ENCODE measurements around the gene PLB1. TPM values are rescaled to one million over a fixed set of nuclear protein-coding genes. Genes with fewer than 3 reads are reported as not detected.

PLB1 gene
- total RNA-seq, 2 donors from 2014 or later = 0.39 to 0.89 TPM

DNA sequence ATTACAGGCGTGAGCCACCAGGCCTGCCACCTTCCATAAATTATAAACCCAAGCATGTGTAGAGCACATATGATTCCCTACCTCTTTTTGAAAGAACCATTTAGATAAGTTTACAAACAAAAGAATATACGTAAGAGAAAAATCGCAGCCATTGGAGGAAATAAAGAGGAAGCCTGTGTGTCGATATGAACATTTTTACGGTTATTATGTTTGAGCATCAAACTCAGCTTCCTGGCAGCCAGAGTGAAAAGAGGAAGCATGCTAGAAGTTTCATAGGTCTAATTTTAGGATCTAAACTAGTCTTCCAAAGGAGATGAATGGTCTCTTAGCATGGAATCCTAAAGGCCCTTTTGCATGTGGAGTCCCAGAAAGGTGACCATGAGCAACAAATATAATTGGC, 104.3 kb downstream of the PLB1 start:
- no peak for ATAC-seq
- no peak for DNase-seq (ENCODE audit: low spot score in 2 of 2)
- Mint-ChIP-seq H3K27ac (no peak overlapping the region), H3K36me3 (no peaks in the 10 kb centered on the region), H3K9me3 (no peaks in the 10 kb centered on the region)

DNA sequence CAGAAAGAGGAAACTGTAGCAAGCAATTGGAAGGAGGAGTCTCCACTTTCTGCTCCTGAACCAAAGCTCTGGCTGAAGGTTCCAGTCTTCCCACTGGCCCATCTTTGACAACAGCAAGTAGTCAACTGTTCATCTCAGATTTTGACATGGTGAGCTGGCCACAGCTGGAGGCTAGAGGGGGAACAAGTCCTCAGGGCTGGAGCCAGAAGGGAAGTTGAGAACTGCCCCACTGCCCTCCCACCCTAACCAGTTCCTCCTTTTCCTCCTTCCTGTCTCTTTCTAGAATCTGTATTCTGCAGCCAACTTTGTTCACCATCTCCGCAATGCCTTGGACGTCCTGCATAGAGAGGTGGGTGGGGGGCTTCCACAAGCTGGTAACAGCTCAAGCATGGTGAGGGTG, 105.8 kb downstream of the PLB1 start:
- no peaks in the 10 kb centered on the region for H3K9me3 Mint-ChIP-seq

DNA sequence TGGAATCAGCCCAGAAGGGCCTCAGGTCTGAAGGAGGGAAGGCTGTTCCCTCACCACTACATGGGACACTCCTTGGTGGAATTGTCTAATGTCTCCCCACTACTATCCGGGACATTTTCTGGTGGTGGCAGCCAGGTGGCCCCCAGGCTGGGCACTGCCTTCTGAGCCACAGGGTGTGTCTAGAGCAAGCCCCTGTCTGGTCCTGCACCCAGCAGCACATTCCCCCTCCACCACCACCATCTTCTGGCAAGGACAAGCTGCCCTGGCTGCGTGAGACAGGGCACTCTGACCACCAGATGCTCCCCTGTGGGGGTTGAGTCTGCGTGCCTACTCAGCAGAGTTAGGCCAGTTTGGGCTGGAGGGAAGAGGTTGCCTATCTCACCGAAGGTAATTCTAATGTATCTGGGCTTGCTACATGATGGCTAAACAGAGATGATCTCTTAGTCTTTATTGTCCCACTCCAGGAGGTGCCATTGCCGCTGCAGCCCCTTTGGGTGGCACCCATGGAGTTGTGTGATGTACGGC, 106.3 kb downstream of the PLB1 start:
- DNase-seq (ENCODE audit: low spot score in 2 of 2) (no peak), ATAC-seq (no peak)
- H3K27ac Mint-ChIP-seq = no peak overlapping the region
- H3K9me3 Mint-ChIP-seq = no peaks in the 10 kb centered on the region
- H3K36me3 Mint-ChIP-seq = no peaks in the 10 kb centered on the region

More for the DNA sequence above, 105.8 kb downstream of the PLB1 start:
- Mint-ChIP-seq H3K36me3 (no peaks in the 10 kb centered on the region), H3K27ac (no peak overlapping the region)
- no peak for DNase-seq (ENCODE audit: low spot score in 2 of 2)
- ATAC-seq = no peak

DNA sequence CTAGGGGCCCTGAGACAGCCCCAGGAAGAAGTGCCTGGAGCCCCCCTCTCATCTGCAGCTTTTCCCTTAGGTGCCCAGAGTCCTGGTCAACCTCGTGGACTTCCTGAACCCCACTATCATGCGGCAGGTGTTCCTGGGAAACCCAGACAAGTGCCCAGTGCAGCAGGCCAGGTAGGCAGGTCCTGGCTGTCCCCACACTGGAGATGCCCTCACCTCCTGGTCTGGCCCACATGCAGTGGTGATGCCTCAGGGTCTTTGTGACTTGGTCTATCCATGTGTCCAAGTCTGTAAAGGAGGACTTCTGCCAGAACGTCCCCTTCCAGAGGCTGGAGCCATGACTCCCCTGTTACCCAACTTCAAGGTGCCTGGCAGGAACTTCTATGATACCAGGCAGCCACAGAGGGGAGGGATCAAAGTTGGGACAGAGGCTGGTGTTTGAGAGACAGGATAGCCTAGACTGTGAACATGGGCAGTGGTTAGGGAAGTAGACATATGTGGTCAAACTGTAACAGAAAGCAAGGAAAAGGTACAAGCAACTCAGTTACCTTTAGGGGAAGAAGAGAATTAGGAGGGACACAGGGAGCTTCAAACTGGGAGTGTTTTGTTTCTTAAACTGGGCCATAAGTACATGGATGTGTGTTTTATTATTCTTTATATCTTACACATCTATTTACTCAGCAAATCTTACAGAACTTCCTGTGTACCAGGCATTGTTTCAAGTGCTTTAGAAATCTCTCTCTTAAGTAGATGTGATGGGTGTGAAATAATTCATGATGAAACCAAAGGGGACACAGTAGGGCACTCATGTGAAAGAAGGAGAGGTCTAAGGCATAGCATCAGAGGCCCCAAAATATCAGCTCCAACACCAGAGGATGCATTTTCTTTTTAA, 107.1 kb downstream of the PLB1 start:
- H3K9me3 Mint-ChIP-seq = no peaks in the 10 kb centered on the region
- H3K27ac Mint-ChIP-seq = no peak overlapping the region
- no peak for DNase-seq (ENCODE audit: low spot score in 2 of 2)
- ATAC-seq = no peak
- no peaks in the 10 kb centered on the region for H3K36me3 Mint-ChIP-seq

DNA sequence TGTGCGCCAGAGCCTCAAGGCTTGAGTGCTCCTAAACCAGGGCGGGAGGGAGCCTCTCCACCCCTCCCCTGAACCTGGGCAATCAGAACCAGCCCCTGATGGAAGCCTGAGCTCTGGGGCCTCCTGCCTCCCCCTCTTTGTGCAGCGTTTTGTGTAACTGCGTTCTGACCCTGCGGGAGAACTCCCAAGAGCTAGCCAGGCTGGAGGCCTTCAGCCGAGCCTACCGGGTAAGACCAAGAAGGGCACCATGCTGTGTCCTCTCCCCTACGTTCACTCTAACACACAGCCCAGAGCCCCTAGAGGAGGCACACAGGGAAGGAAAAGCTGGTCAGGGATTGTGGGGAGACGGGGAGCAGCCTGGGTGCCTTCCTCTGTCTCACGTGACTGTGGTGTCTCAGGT, 108.0 kb downstream of the PLB1 start:
- Mint-ChIP-seq H3K36me3 (no peaks in the 10 kb centered on the region), H3K9me3 (no peaks in the 10 kb centered on the region), H3K27ac (no peak overlapping the region)
- DNase-seq (ENCODE audit: low spot score in 2 of 2) (no peak), ATAC-seq (no peak)

DNA sequence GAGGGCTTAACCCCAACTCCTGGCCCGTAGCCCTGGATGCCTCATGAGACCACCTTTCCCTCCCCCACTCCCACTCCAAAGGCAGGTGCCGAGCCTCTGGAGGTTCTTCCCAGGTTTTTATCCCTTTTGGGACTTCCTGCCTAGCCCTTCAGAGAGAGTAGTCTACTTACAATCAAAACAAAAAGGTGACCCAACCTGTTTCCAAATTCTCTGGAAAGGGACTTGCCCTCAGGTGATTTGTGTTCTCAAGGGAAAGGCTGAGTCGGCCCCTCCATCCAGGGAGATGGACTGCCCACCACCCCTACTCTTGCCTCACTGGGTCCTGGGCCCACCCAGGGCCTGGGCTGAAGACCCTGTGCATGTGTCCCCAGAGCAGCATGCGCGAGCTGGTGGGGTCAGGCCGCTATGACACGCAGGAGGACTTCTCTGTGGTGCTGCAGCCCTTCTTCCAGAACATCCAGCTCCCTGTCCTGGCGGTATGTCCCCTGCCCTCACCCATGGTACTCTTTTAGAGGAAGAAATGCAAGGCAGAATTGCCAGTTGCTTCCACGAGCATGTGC, 108.5 kb downstream of the PLB1 start:
- H3K27ac Mint-ChIP-seq = no peak overlapping the region
- DNase-seq (ENCODE audit: low spot score in 2 of 2) = no peak
- no peaks in the 10 kb centered on the region for H3K9me3 Mint-ChIP-seq
- ATAC-seq = no peak
- H3K36me3 Mint-ChIP-seq = no peaks in the 10 kb centered on the region

DNA sequence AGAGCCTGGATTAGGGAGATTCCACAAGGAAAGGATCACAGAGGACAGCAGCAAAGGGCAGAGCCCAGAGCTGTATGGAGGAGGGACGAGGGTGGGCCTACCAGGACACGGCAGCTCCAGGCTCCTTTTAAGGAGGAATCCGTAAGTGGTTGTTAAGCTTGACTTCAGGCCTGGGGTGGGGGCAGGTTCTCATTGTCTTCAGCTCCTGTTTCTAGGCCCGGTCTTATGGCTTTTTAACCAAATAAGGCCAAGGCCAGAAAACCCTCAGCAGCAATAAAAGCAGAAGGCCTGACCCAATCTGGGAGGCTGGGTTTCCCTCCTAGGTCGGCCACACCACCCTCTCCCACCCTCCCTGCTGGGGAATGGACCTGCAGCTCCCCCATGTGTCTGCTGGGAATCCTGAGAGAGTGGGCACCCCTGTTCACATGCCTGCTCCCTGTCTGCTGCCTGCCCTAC, 111.2 kb downstream of the PLB1 start:
- Mint-ChIP-seq H3K36me3 (no peaks in the 10 kb centered on the region), H3K27ac (peak overlapping the region in 1 of 2 donors; percentile 84), H3K9me3 (peaks cover 0 to 4% of the 10 kb centered on the region in 2 donors)
- ATAC-seq = no peak
- no peak for DNase-seq (ENCODE audit: low spot score in 2 of 2)

DNA sequence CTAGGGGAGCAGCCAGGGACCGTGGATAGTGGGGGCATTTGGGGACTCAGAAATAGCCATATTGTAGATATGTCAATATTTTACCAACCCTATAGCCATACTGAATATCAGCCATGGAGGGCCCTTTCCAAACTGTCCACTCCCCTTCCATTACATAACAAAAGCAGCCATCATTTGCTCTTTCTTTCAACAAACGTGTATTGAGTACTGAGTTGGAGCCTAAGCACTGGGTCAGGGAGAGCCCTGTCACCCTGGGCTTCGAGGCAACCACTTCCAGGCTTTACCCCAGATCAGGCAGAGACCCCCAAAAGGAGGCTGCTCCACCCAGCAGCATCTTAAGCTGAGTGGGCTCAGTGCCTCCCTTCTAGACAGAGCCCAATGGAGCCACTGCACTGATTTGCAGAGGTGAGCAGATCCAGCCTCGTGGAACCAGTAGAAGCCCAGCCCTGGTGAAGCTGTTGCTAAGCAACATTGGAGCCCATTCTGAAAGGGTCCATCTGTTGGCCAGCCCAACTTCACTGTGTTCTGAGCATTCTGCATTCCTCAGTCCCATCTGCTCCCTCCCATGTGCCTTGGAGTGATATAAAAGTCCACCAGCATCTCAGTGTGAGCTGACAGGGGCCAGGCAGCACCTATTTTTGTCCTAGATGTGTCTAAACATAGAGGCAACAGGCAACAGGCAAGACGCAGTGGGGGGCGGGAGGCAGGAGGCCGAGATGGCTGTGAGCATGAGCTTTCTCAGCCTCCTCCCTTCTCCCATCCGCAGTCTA, 112.1 kb downstream of the PLB1 start:
- DNase-seq (ENCODE audit: low spot score in 2 of 2) = no peak
- Mint-ChIP-seq H3K9me3 (peaks cover 0 to 4% of the 10 kb centered on the region in 2 donors), H3K27ac (no peak overlapping the region), H3K36me3 (no peaks in the 10 kb centered on the region)
- ATAC-seq = no peak

DNA sequence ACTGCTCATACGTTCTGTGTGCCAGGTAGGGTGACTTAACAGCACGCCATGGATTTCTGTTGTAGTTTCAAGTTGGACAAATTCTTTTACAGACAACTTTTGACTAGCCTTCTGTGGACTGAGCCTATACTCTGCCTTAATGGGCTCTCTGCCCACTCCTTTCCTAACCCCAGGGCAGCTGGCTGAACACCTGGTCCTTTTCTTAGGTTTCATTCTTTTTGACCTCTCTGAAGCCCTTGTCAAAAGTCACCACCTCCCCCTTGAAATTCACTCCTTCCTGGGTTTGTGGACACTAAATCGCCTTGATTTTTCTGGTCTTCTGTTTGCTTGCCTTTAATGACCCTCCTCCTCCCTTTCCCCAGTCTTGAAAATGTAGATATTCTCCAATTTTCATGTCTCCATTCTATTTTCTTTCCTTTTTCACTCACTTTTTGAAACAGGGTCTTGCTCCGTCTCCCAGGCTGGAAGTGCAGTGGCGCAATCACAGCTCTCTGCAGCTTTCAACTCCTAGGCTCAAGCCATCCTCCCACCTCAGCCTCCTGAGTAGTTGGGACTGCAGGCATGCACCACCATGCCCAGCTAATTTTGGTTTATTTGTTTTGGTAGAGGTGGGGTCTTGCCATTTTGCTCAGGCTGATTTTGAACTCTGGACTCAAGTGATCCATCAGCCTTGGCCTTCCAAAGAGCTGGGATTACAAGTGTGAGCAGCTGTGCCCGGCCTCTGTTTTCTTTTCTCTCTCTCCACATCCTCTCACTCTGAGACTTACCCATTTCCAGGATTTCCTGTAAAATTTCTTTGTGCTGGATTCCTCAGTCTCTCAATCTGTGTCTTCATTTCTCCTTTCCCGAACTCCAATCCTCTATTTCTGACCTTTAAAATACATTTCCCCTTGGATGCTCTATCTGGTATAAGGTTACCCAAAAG, 112.9 kb downstream of the PLB1 start:
- peak overlapping the region in 1 of 2 donors; percentile 38 for H3K27ac Mint-ChIP-seq

DNA sequence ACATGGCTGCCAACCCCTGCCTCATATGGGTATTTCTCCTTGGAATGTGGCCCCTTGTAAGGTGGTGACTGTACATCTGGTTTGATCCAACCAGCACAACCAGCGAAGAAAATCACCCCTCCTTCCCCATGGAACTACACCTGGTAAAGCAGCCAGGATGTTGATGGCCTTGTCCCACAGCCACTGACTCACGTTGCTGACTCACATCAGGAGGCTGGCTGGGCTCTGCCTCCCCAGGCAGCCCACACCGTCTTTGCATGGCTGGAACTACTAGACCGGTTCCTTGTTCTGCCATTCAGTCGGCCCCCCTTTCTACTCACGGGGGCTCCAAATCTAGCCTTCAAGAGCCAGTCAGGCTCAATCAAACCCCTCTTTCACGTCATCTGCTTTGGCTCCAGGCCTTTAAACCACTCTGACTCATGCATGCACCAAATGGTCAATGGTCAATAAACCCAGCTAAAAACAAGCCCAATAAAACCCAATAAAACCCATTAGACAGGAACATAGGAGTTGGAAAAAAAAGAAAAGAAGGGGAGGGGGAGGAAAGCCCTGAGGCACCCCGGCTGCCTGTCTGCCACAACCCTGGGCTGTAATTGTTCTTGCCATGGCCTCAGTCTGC, 114.8 kb downstream of the PLB1 start:
- peaks cover 0 to 4% of the 10 kb centered on the region in 2 donors for H3K9me3 Mint-ChIP-seq
- ATAC-seq (peak; percentile 60 to 82), DNase-seq (ENCODE audit: low spot score in 2 of 2) (no peak)
- peak overlapping the region in 1 of 2 donors; percentile 59 for H3K27ac Mint-ChIP-seq
- H3K36me3 Mint-ChIP-seq = no peaks in the 10 kb centered on the region

More for the DNA sequence above, 112.9 kb downstream of the PLB1 start:
- no peak for DNase-seq (ENCODE audit: low spot score in 2 of 2)
- H3K36me3 Mint-ChIP-seq = no peaks in the 10 kb centered on the region
- ATAC-seq = no peak
- peaks cover 0 to 4% of the 10 kb centered on the region in 2 donors for H3K9me3 Mint-ChIP-seq

DNA sequence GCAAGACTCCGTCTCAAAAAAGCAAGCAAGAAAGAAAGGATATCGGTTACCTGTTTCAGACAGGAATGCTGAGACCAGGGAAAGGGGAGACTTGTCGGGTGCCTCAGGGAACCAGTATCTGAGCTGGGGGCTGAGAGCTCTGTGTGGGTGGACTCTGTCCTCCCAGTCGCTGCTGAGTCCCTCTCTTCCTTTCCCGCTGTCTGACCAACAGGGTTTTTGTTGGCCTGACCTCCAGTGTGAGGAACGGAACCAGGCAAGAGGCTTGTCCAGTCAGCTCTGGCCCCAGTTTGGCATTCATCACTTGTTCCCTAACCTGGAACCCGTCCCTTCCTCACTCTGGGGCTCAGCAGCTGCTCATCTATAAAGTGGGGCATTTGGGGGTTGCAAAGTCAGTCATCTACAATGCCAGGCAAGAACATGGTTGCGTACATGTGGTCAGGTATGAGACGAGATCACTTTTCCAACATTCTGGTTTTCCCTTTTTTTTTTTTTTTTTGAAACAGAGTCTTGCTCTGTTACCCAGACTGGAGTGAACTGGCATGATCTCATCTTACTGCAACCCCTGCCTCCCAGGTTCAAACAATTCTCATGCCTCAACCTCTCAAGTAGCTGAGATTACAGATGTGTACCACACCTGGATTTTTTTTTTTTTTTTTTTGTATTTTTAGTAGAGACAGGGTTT, 116.4 kb downstream of the PLB1 start:
- Mint-ChIP-seq H3K36me3 (no peaks in the 10 kb centered on the region), H3K9me3 (peaks cover 0 to 4% of the 10 kb centered on the region in 2 donors), H3K27ac (no peak overlapping the region)
- ATAC-seq = no peak
- no peak for DNase-seq (ENCODE audit: low spot score in 2 of 2)

DNA sequence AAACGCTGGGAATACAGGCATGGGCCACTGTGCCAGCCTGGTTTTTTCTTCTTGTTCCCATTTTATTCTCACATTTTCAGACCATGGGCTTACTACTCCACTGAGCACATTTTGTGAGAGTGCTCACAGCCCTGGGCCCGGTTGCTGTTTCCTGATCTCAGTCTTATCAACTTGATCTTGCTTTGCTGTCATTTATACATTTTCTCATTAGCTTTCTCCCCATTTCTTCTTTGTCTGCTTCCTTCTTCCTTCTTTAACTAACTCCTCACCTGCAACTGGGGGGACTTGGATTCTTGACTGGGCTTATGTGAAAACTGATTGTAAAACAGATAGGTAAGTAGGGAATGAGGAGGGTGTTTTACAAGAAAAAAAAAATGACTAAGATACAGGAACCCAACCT, 117.3 kb downstream of the PLB1 start:
- ATAC-seq = no peak

DNA sequence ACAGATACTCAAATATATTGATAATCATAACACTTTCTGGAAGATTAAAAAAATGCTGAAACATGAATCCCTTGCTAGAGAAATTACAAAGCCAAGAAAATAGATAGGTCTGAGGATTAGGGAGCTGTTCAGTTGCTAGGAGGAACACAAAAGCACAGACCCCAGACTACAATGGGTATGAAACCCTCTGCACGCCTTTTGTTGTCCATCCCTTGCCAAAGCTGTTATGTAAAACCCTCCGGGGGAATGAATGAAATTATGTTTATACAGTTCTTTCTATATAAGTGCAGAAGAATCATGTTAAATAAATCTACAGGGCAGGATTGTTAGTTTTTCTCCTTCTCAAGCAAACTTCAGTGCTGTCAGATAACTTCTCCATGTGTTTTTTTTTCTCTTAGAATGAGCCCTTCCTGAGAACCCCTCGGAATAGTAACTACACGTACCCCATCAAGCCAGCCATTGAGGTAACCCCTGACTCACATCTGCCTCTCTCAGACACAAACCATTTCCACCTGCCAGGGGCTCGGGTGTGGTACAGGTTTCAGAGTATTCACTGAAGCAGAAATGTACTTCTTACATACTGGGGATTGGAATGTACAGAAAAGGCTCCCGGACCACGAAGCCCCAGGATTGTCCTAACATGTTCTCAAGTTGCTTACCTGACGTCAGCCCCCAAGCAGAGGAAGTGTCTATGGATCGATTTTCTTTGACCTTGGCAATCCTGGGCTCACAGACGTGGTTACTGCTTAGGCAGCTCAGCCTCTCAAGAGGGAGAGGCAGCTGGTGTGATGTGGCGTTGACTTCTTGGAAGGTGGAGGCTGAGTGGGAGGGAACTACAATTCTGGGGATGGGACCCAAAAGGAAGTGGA, 118.0 kb downstream of the PLB1 start:
- peak in 1 of 2 donors; percentile 50 for DNase-seq (ENCODE audit: low spot score in 2 of 2)
- peak; percentile 70 to 85 for ATAC-seq
- Mint-ChIP-seq H3K27ac (no peak overlapping the region), H3K9me3 (peaks cover 0 to 4% of the 10 kb centered on the region in 2 donors), H3K36me3 (no peaks in the 10 kb centered on the region)

More for the DNA sequence above, 117.3 kb downstream of the PLB1 start:
- H3K9me3 Mint-ChIP-seq = peaks cover 0 to 4% of the 10 kb centered on the region in 2 donors
- no peak overlapping the region for H3K27ac Mint-ChIP-seq
- no peaks in the 10 kb centered on the region for H3K36me3 Mint-ChIP-seq
- no peak for DNase-seq (ENCODE audit: low spot score in 2 of 2)

DNA sequence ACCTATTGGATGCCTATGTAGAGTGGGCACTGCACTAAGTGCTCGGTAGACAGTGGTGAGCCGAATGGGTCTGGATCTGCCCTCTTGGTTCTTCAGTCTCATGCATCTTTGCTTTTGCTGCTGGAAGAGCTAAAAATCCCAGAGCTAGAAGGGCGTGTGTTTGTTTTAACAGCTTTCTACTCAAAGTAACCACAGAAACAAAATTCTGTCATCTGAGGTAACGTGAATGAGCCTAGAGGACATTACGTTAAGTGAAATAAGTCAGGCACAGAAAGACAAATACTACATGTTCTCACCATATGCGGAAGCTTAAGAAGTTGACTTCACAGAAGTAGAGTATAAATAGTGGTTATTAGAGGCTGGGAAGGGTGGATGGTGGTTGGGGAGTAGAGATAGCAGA, 119.8 kb downstream of the PLB1 start:
- Mint-ChIP-seq H3K27ac (no peak overlapping the region), H3K9me3 (peaks cover 0 to 4% of the 10 kb centered on the region in 2 donors), H3K36me3 (no peaks in the 10 kb centered on the region)
- ATAC-seq (peak in 1 of 2 donors; percentile 39), DNase-seq (ENCODE audit: low spot score in 2 of 2) (no peak)

All from activated naive CD4-positive, alpha-beta T cell treated with anti-CD3 and anti-CD28 coated beads, Interleukin-2, amount 50 U/mL, for 72 hours (primary cell).